ENCODE results near the gene RER1.

GRCh38 chr1:2344744-2345296 is 46.8 kb upstream of the RER1 start:
- no peak for TF ChIP-seq EP300 (IDR thresholded peaks at IDR 0.05)
- no peak for TF ChIP-seq CTCF (IDR thresholded peaks at IDR 0.05)
- no peak for TF ChIP-seq POLR2A (IDR thresholded peaks at IDR 0.05)
